Astrocyte (in vitro differentiated cells and primary cell): Measurements from ENCODE around the gene HECTD4.

Experiments
- CTCF ChIP-seq: IDR thresholded peaks from 2 replicates; pipeline ENCODE4 v1.5.1; 2011; ENCODE audit warnings: low read depth, mild to moderate bottlenecking, inconsistent platforms, low read length, moderate library complexity; ENCODE audit not compliant: insufficient read depth
- EZH2 ChIP-seq: IDR thresholded peaks from 2 replicates; pipeline ENCODE4 v1.6.1; 2012; ENCODE audit warnings: mild to moderate bottlenecking, low read length, inconsistent platforms; ENCODE audit not compliant: insufficient read depth

GRCh38 chr12:112299704-112300103 lies 82.5 kb downstream of the HECTD4 start:
- no peak for TF ChIP-seq CTCF
- TF ChIP-seq EZH2 = no peak
